Measurements from ENCODE around the gene MFGE8.

GRCh38 chr15:88897456-88898194 is 15.6 kb downstream of the MFGE8 start:
- TF ChIP-seq CTCF (IDR thresholded peaks at IDR 0.05) (peak; percentile 40 to 57 (median 56)), POLR2A (IDR thresholded peaks at IDR 0.05) (no peak)

All from right lobe of liver (tissue), 4 donors.